HG02870 (cell line): ENCODE measurements around the gene RPUSD4.
"Not testable (repeated sequence)": the region's sequence is repeated elsewhere in the genome, so short reads cannot be mapped to it uniquely, and the experiment has no call there.

Experiments
- ATAC-seq: cut with Tn5 transposase; IDR thresholded peaks from one replicate; pipeline ENCODE4 v1.9.1; 2021; ENCODE audit warnings: mild to moderate bottlenecking, moderate library complexity; ENCODE audit not compliant: unreplicated experiment

RPUSD4 gene, protein sequence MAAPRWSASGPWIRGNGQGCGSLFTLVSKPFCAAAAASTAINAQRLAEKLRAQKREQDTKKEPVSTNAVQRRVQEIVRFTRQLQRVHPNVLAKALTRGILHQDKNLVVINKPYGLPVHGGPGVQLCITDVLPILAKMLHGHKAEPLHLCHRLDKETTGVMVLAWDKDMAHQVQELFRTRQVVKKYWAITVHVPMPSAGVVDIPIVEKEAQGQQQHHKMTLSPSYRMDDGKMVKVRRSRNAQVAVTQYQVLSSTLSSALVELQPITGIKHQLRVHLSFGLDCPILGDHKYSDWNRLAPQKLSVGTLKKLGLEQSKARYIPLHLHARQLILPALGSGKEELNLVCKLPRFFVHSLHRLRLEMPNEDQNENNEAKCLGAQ

DNA sequence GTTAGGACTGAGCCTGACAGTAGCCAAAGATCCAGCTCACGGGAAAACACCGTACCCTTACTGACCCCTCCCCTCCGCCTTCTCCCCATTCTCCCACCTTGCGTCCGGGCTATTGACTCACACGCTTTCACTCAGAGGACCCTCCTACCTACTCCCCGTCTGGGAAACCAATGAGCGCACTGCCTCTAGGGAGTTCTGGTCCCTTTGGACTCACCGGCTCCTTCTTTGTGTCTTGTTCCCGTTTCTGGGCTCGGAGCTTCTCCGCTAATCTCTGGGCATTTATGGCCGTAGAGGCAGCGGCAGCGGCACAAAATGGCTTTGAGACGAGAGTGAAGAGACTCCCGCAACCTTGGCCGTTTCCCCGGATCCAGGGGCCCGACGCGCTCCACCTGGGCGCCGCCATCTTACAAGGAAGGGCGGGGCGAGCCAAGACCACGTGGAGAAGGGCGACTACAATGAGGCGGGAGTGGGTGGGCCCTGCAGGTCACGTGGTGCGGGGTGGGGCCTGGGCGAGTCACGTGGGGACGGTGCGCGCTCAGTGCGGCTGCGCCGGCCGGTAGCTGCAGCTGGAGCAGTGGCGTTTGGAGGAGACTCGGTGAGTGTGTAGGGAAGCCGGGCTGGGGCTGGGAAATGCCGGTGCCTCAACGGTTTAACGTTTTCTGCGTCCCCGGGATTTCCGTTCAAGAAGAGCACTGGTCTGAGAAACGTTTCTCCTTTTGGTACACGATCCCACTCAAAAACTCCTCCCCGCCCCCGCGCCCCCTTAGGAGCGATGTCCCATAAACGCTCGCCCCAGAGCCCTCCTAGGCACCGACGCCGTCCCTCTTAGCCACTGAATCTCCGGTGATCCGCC is at the start of gene RPUSD4, which contains the start of gene FAM118B:
RPUSD4 (minus strand) TSS at position 415 of the 853 bp plus-strand sequence; CDS start at position 403, 12 bp downstream.
FAM118B (plus strand) TSS at position 547 of the 853 bp plus-strand sequence. CDS start 23,220 bp downstream, outside the sequence.
- ATAC-seq, result peak; percentile 92

DNA sequence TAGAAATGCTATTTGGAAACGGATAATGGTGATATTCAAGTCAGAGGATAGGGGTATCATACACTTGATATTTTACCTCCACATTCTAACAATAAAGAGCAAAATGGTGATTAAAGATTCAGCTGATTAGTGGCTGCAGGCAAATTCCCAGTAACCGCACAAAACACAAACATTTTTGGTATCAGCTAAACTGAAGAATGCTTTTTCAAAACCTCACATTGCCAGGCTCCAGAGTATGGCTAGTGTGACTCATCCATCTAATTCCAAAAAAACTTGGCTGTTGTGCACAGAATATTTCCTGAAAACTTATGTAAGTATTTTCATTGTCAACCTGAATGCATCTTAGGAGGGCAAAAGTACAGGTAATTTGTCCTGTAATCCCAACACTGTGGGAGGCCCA is 46.3 kb upstream of the RPUSD4 start:
- no peak for ATAC-seq

DNA sequence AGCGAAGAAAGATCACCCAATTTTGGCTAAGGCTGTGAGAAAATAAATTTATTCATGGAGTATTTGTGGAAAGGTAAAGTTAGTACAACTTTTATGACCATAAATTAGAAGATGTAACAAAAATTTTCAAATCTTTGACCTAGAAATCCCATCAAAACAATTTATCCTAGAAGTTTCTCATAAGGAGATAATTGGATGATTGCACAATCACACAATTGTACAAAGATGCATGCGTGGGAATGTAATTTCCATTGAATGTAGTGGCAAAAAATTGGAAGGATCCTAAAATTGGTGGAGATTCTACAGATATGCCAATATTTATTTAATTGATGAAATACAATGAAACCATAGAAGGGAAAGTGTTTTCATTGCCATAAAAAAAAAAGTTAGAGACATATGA is 45.7 kb upstream of the RPUSD4 start:
- ATAC-seq, result no peak

DNA sequence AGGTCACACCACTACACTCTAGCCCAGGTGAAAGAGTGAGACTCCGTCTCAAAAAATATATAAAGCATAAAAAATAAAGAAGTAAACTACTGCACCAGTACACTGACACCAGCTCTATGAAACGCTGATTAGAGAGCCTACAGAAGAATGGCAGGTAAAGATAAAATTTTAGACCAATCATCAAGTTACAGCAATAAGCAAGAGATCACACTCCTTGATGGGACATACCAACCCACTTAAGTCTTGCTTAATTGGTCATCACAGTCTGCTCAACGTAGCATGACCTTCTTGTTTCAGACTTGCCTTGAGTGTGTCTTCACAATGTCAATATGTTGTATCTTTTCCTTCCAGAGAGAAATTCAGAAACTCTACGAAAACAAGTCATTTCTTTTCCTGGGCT is 44.8 kb upstream of the RPUSD4 start:
- ATAC-seq, result no peak

DNA sequence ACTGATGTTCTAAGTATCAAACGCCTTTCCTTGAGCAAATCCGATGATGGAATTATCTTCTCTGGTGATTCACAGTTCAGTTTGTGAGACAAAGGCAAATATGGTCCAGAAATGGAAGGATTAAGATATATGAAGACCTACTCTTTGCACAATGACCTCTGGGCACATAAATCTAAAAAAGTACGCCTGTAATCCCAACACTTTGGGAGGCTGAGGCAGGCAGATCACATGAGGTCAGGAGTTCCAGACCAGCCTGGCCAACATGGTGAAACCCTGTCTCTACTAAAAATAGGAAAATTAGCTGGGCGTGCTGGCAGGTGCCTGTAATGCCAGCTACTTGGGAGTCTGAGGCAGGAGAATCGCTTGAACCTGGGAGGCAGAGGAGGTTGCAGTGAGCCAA is 44.1 kb upstream of the RPUSD4 start:
- ATAC-seq, result not testable (repeated sequence)

DNA sequence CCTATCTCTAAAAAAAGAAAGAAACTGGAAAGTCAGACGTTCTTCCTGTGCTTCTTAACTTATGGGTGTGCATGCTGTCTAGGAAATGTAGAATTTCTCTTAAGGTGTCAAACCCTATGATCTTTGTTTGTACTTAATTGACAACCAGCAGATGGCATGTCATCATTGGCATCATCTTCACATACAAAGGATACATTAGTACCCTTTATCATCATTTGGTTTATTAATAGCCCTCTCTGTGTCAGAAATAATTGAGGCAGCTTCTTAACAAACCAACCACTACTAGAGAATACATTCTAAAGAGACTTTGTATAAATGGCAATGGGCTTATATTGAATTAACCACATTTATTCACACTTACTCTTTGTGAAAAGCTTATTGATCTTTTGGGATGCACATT is 43.4 kb upstream of the RPUSD4 start:
- no peak for ATAC-seq

DNA sequence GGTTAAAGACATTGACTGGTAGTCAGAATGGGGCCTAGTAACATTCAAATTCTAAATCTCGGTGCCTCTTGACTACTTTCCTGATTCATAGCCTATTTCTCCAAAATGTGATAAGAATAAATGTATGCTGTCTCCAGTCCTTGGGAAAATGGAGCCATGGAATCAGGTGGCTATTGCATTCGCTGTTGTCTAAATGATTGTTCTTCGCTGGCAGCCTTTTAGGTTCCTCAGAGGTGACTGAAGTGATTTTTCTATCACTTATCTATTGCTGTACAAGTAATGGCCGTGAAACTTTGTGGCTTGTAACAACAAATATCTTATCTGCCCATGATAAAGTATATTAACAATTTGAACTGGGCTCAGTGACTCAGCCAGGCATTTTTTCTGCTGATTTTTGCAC is 41.8 kb upstream of the RPUSD4 start:
- ATAC-seq, result no peak

DNA sequence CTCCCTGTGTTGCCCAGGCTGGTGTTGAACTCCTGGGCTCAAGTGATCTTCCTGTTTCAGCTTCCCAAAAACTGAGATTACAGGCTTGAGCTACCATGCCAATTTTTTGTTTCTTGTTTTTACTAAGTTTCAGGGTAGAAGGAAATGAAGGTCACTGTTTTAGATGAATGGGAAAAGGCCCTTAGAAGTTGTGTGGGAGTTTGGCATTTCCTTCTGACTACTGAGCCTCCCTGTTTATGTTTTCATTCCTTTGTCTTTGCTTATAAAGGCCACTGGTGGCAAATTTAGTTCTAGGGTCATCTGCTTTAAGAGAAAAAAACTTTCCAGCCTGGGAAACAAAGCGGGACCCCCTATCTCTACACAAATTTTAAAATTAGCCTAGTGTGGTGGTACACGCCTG is 35.2 kb upstream of the RPUSD4 start:
- ATAC-seq, result no peak

DNA sequence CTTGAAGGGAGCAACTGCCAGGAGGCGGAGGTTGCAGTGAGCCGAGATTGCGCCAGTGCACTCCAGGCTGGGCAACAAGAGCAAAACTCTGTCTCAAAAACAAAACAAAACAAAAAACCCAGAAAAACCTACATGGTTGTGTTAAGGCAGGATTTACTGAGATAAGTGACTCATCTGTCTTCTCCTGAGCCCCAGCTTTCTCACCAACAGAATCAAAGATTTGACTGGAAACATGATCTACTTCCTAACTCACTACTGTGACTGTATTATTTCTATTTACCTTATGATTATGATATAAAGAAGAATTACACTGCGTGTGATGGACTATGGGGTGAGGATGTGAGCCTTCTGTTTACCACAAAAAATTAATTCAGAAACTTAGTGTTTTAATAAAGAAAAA is 21.9 kb upstream of the RPUSD4 start:
- ATAC-seq, result no peak

DNA sequence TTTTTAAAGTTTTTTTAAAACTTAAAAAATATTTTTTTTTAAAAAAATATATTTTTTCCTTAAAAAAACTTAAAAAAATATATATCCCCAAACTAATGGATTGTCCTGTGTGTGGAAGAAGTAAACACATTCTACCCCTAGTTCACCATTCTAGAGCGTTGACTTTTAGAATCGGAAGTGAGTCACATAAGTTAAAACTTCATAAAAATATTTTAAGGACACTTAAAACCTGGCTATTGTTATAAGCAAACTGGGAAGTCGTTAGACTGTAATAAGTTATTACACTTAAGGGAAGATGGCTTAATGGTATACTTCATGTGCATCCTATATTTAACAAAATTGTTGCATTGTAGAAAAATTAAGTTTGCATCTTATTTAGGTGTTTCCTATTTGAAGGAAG is 21.2 kb upstream of the RPUSD4 start:
- ATAC-seq, result no peak

DNA sequence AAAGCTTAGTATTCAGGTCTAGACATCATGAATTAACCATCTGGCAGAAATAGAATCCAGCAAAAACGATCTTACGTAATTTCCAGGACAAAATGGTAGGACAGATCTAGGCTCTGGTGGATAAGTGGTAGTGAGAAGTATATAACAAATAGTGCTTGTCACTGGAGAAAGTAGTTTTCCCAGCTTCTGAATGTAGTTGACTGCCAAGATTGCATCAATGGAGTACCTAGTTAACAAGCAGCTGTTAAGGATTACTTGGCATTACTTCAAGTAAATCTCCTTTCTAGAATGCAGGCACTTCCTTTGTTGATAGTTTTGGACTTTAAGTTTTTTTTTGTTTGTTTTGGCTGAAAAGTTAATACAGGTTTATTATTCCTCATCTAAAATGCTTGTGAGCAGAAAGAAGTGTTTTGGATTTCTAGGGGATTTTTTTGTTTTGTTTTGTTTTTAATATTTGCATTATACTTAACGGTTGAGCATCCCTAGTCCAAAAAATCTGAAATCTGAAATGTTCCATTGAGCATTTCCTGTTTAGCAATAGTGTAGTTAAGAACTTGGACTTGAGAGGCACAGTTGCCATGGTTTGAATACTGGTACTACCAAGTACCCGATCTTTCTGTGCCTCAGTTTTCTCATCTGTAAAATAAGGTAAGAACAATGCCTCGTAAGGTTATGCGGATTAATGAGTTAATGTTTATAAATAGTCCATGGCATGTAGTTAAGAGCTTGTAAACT is 20.4 kb upstream of the RPUSD4 start:
- ATAC-seq, result no peak

DNA sequence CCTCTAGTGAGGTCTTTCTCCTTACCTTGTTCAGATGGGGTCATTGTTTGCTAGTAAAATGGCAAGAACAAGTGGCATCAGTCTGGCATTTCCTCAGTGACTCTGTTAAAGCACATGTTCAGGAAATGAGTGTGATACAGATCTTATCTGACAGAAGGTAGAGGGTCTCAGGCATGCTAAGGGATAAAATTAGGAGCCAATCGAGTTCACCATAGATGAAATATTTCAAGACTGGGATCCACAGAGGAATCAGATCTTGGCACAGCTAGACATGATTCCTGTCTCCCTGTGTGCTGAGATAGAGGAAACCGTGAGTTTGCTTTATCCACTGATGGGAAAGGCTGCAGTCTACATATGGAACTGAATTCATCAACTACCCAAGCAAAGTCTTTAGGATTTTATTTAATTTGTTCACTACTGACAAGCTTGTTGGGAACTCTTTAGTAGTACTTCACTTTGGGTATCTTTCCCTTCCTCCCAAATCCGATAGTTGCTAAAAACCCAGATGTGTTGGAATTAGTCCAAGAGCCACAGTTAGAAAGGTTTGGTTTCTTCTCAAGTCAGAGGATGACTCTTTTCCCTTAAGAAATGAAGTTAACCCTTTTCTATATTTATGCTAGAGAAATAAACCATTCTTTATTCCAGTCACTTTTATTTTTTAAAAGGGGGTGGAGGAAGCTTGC is 18.5 kb upstream of the RPUSD4 start:
- no peak for ATAC-seq

DNA sequence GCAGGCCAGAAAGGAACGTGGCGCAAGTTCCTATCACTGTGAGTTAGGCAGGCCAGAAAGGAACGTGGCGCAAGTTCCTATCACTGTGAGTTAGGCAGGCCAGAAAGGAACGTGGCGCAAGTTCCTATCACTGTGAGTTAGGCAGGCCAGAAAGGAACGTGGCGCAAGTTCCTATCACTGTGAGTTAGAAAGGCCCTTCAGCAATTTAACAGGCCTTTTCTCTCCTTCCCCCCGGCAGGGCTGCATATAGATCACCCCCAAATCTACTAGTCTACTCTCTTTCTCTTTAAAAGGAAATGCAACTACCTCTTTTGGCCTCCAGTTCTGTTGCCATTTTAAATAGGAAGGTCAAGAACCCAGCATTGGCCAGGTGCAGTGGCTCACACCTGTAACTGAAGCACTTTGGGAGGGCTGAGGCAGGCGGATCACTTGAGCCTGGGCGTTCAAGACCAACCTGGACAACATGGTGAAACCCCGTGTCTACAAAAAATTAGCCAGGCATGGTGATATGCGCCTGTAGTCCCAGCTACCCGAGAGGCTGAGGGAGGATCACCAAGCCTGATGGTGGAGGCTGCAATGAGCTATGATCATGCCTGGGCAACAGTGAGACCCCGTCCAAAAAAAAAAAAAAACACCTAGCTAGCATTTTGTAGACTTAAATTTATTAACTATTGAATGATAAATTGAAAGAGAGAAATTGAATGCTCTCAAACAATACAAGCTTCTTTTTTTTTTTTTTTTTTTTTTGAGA is 15.1 kb upstream of the RPUSD4 start:
- ATAC-seq, result no peak

DNA sequence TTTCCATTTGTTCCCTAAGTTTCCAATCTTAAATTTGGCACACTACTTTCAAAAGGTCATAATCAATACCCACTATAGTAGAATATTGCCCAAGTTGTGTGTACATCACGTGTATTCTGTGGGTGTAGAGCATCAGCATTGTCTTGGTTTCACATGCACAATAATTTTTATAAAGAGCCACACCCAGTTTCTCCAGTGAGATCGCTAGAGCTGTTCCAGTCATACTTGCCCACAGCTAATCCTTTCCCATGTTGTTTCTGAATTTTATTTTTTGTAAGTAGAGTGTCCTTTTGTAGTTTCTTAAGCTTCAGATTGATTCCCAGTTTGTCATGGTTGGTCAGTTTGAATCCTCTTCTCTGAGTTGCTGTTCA is 13.8 kb upstream of the RPUSD4 start:
- ATAC-seq, result no peak

DNA sequence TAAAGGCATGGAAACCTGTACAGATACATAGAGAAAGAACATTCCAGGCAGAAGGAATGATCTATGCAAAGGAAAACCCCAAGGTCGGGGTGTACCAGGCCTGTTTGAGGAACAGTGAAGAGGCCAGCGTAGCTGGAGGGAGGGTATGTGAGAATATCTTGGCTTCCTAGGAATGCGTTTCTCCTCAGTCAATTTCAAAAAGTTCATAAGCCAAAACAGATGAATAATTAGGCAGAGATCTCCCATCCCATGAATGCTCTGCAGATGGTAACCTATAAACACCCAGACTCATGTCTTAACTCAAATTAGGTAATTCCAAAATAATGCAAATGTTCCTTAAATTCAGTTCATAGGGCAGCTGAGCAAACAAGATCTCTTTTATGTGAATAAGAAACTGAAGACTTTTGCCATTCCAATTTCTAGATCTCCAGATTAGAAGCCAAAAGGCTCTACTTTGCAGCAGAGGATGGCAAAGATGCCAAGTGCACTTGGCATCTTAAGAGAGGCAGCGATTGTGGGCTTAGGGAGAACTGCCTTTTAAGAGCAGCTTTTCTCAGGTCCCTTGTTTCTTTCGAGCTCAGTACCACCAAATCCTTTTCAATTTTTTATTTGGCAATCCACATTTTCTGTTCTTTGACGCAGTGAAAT is 13.3 kb upstream of the RPUSD4 start:
- no peak for ATAC-seq

DNA sequence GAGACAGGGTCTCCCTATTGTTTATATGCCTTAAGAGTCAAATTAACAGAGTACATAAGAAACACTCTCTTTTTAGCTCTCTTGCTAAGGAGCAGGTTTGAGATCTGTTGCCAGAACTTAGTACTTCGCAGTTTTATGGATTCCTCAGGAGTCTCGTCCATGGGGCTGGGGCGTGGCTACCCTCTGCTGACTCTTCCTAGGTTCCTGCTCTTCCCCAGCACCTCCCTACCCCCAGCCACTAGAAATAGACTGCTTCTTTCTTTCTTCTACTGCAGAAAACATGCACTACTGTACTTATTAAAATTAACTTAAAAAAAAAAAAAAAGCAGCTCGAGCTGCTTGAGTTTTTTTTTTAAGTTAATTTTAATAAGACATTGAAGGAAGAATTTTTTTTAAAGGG is 8.1 kb upstream of the RPUSD4 start:
- no peak for ATAC-seq

DNA sequence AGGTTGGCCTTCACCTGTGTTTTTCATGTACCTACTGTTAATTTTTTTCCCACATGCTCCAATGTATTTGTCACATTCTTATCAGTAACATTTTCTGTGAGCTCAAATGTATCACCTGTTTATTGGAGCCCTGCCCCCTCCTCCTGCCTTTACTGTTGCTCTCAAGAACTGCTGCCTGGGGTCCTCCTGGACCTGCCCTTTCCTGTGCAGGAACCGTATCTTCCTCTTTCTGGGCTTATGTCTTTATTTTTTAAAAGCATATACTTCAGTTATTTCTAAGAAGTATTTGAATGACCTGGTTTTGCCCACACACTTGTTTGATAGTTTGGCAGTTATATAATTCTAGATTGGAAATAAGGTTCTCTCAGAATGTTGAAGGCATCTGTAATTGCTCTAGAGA is 6.0 kb upstream of the RPUSD4 start:
- no peak for ATAC-seq

DNA sequence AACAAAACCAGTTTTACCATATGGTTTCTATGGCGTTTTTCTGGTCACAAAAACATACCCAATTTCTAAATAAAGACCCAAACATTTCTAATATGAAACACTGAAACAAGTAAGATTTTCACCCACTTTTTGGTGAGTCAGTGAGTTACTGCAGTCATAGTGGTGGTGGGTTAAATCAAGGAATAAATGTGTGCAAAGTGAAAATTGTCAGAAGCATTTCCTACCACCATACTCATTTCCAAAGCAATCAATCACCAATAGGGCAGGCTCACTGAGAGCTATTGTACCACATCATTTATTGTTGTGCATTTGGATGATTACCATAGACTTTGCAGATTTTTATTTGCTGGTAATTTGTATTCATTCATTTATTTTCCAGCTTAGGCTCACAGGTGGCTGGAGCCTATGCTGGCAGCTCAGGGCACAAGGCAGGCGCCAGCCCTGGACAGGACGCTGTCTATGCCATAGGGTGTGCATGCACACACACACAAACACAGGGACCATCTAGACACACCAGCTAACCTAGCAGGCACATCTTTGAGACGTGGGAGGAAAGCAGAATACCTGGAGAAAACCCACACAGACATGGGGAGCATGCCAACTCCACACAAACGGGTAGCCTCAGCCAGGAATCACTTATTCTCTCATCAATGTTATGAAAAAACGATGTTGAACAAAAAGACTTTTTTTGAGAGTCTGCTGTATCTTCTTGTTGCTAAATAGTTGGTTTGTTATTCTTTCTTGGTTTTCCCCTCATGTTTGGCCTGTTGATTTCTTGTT is 5.3 kb upstream of the RPUSD4 start:
- no peak for ATAC-seq

DNA sequence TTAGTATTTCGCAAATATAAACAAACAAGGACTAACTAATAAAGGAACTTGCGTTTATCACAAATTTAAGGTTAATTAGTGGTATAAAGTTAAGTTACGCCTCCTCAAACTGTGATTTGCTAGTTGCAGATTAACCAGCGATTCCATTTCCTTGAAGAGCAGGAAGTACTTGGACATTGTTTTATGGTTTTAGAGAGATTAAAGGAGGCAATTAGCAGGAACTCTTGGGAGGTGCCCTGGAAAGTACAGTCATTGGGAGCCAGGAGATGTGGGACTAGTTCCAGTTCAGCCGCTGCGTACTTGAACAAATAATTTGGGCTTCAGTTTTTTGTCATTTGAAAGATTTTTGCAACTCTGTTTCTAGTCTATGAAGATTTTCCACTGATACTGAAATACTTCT is 3.4 kb upstream of the RPUSD4 start:
- no peak for ATAC-seq
